HG03039 (cell line): ENCODE results near the gene STT3B.
"Not testable (repeated sequence)": the region's sequence is repeated elsewhere in the genome, so short reads cannot be mapped to it uniquely, and the experiment has no call there.

Experiments
- ATAC-seq: cut with Tn5 transposase; IDR thresholded peaks from one replicate; pipeline ENCODE4 v1.9.1; 2021; ENCODE audit warnings: mild to moderate bottlenecking, moderate library complexity; ENCODE audit not compliant: unreplicated experiment

STT3B gene

GRCh38 chr3:31532587-31533168 lies at the start of gene STT3B:
Gene STT3B, plus strand, starts transcription at chr3:31532925. Its CDS starts 74 bp downstream, at chr3:31532999.
- ATAC-seq: peak; percentile 45

GRCh38 chr3:31483776-31484175 lies 48.9 kb upstream of the STT3B start:
- ATAC-seq: no peak

GRCh38 chr3:31485196-31485595 lies 47.5 kb upstream of the STT3B start:
- no peak for ATAC-seq

GRCh38 chr3:31486865-31487533 lies 45.7 kb upstream of the STT3B start:
- ATAC-seq: no peak

GRCh38 chr3:31488475-31489017 lies 44.2 kb upstream of the STT3B start:
- ATAC-seq: no peak

- no peak for ATAC-seq
Measured at GRCh38 chr3:31490502-31490901, 42.2 kb upstream of the STT3B start.

GRCh38 chr3:31491660-31492059 lies 41.1 kb upstream of the STT3B start:
- ATAC-seq: no peak

- no peak for ATAC-seq
Measured at GRCh38 chr3:31493149-31493548, 39.6 kb upstream of the STT3B start.

- ATAC-seq: no peak
Measured at GRCh38 chr3:31495971-31496665, 36.6 kb upstream of the STT3B start.

GRCh38 chr3:31498791-31499190 lies 33.9 kb upstream of the STT3B start:
- no peak for ATAC-seq

GRCh38 chr3:31499281-31499680 lies 33.4 kb upstream of the STT3B start:
- no peak for ATAC-seq

- no peak for ATAC-seq
Measured at GRCh38 chr3:31502803-31503221, 29.9 kb upstream of the STT3B start.

- ATAC-seq: no peak
Measured at GRCh38 chr3:31503456-31503855, 29.3 kb upstream of the STT3B start.

GRCh38 chr3:31504230-31504629 lies 28.5 kb upstream of the STT3B start:
- ATAC-seq: no peak

GRCh38 chr3:31505371-31506048 lies 27.2 kb upstream of the STT3B start:
- no peak for ATAC-seq

GRCh38 chr3:31506515-31506914 lies 26.2 kb upstream of the STT3B start:
- not testable (repeated sequence) for ATAC-seq

- ATAC-seq: no peak
Measured at GRCh38 chr3:31508452-31509146, 24.1 kb upstream of the STT3B start.

- no peak for ATAC-seq
Measured at GRCh38 chr3:31509147-31509728, 23.5 kb upstream of the STT3B start.

- no peak for ATAC-seq
Measured at GRCh38 chr3:31514570-31514969, 18.2 kb upstream of the STT3B start.
